Effector memory CD4-positive, alpha-beta T cell (primary cell): ENCODE measurements around the gene H3-3A.

Experiments
- DNase-seq, 3 donors: peaks; one replicate each; pipeline ENCODE4 v3.0.0-alpha.2; 2020
- H3K27ac ChIP-seq: 2 replicates; pipeline ENCODE4 v1.7.0; 2013; ENCODE audit warnings: mild to moderate bottlenecking, low read length, moderate library complexity; ENCODE audit not compliant: insufficient read depth, poor library complexity, severe bottlenecking
- H3K27me3 ChIP-seq: replicated peaks from 2 replicates; pipeline ENCODE4 v1.7.0; 2013; ENCODE audit warnings: mild to moderate bottlenecking, low read length; ENCODE audit not compliant: insufficient read depth, control insufficient read depth, poor library complexity, severe bottlenecking
- H3K36me3 ChIP-seq: 2 replicates; pipeline ENCODE4 v1.7.0; 2013; ENCODE audit warnings: mild to moderate bottlenecking, low read length, moderate library complexity; ENCODE audit not compliant: control insufficient read depth, insufficient read depth
- H3K4me1 ChIP-seq: 2 replicates; pipeline ENCODE4 v1.7.0; 2013; ENCODE audit warnings: low read length, mild to moderate bottlenecking; ENCODE audit not compliant: control insufficient read depth, insufficient read depth, poor library complexity, severe bottlenecking
- H3K4me3 ChIP-seq: 2 replicates; pipeline ENCODE4 v1.7.0; 2013; ENCODE audit warnings: low read length, low read depth, mild to moderate bottlenecking; ENCODE audit not compliant: insufficient read depth, poor library complexity, severe bottlenecking
- H3K9me3 ChIP-seq: 2 replicates; pipeline ENCODE4 v1.7.0; 2013; ENCODE audit warnings: mild to moderate bottlenecking, low read length, moderate library complexity; ENCODE audit not compliant: control insufficient read depth

H3-3A gene

GRCh38 chr1:226110249-226111097, 48.0 kb downstream of the H3-3A start:
- Histone ChIP-seq H3K9me3 (no peaks in the 10 kb centered on the region), H3K36me3 (no peaks in the 10 kb centered on the region), H3K27me3 (no peaks in the 10 kb centered on the region), H3K4me1 (peaks cover 6% of the 10 kb centered on the region), H3K27ac (peak overlapping the region; percentile 52), H3K4me3 (peak overlapping the region; percentile 60)
- DNase-seq: peak; percentile 25 to 34 (median 27)

- Histone ChIP-seq H3K27me3 (no peaks in the 10 kb centered on the region), H3K36me3 (no peaks in the 10 kb centered on the region), H3K9me3 (no peaks in the 10 kb centered on the region), H3K4me1 (peaks cover 6% of the 10 kb centered on the region), H3K27ac (no peak overlapping the region), H3K4me3 (peak overlapping the region; percentile 60)
- DNase-seq: no peak
Measured at GRCh38 chr1:226111098-226111882, 48.8 kb downstream of the H3-3A start.

DNA sequence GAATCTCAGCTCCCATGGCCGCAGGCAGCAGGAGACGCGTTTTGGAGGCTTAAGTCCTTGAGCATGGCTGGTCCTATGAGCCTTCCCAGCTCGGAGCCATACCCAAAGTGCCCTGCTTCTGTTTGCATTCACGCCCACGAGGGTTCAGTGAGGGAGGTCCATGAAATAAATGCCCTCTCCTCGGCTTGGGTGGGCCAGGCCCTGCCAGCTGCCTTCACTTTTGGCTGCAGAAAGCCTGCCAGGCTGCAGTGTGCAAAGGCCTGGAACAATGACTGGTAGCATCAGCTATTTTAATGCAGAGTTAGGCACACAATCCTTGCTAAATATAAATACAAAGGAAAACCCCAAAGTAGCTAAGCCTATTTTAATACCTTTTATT, 49.4 kb downstream of the H3-3A start:
- no peak overlapping the region for H3K27ac ChIP-seq
- no peak for DNase-seq
- H3K36me3 ChIP-seq: no peaks in the 10 kb centered on the region
- peaks cover 6% of the 10 kb centered on the region for H3K4me1 ChIP-seq
- H3K4me3 ChIP-seq: no peak overlapping the region
- H3K9me3 ChIP-seq: no peaks in the 10 kb centered on the region
- no peaks in the 10 kb centered on the region for H3K27me3 ChIP-seq

- Histone ChIP-seq H3K27ac (no peak overlapping the region), H3K27me3 (no peaks in the 10 kb centered on the region), H3K36me3 (no peaks in the 10 kb centered on the region), H3K4me3 (no peak overlapping the region), H3K4me1 (peaks cover 6% of the 10 kb centered on the region), H3K9me3 (no peaks in the 10 kb centered on the region)
- DNase-seq: no peak
Measured at GRCh38 chr1:226112626-226113025, 50.1 kb downstream of the H3-3A start.

- Histone ChIP-seq H3K4me1 (peaks cover 7% of the 10 kb centered on the region), H3K36me3 (no peaks in the 10 kb centered on the region), H3K4me3 (no peak overlapping the region), H3K9me3 (no peaks in the 10 kb centered on the region), H3K27me3 (no peaks in the 10 kb centered on the region), H3K27ac (no peak overlapping the region)
- no peak for DNase-seq
Measured at GRCh38 chr1:226116673-226117072, 54.2 kb downstream of the H3-3A start.

GRCh38 chr1:226117330-226117729, 54.8 kb downstream of the H3-3A start:
- Histone ChIP-seq H3K27me3 (no peaks in the 10 kb centered on the region), H3K27ac (no peak overlapping the region), H3K4me3 (no peak overlapping the region), H3K36me3 (no peaks in the 10 kb centered on the region), H3K4me1 (peaks cover 7% of the 10 kb centered on the region), H3K9me3 (no peaks in the 10 kb centered on the region)
- DNase-seq: no peak

DNA sequence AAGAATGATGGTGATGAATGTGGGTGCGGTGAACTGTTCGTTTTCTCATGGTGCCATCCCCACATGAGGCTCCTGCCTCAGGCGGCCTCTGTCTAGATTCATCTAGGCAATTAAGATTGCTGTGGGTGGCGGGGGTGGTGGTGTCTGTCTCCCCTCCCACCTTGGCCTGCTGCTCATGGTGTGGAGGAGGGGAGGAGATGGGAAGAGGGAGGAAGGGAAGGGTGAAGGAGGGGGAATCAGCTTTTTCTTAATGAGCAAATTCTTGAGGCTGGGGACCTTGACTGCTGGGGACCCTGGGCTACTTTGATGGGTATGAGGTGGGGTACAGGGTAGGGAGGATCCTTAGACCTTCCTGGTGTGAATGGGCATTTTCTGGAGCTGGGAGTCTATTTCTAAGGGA, 55.8 kb downstream of the H3-3A start:
- H3K4me1 ChIP-seq: peaks cover 7% of the 10 kb centered on the region
- no peaks in the 10 kb centered on the region for H3K9me3 ChIP-seq
- no peaks in the 10 kb centered on the region for H3K27me3 ChIP-seq
- DNase-seq: no peak
- no peaks in the 10 kb centered on the region for H3K36me3 ChIP-seq
- no peak overlapping the region for H3K27ac ChIP-seq
- no peak overlapping the region for H3K4me3 ChIP-seq

DNA sequence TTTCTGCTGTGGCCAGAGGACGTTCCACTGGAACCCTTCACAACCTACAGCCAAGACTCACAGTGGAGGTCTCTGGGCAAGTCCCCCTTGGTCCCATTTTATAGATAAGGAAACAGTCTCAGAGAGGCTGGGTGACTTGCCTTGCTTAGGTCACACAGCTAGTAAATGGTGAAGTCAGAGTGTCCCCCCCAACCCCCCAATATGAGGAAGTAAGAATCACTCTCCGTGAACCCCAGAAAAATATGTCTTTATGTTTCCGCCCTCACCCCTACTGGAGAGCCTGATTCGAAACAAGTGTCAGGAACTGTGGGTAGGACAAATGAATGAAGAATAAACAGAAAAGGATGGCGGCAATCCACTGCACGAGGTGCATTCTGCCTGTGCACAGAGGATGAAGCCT, 56.7 kb downstream of the H3-3A start:
- Histone ChIP-seq H3K36me3 (no peaks in the 10 kb centered on the region), H3K27me3 (no peaks in the 10 kb centered on the region), H3K9me3 (no peaks in the 10 kb centered on the region), H3K4me3 (no peak overlapping the region), H3K27ac (no peak overlapping the region), H3K4me1 (peaks cover 7% of the 10 kb centered on the region)
- DNase-seq: no peak

DNA sequence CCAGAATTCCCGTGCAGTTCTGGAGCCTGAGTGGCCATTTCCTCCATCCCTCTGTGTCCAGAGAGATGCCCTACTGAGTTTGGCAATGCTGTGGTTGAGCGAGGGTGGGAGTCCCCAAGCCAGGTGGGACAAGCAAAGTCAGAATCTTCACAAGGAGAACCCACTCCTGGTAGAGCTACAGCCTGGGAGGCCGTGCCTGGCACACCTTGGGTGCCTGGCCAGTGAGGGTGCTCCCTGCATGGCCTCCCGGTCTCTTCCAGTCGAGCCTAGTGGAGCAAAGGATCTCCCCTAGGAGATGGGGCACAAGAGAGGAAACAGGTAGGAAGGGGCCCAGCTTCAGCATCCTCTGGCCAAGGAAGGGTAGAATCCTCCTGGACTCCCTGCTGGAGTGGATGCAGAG, 57.9 kb downstream of the H3-3A start:
- Histone ChIP-seq H3K36me3 (no peaks in the 10 kb centered on the region), H3K27ac (no peak overlapping the region), H3K27me3 (no peaks in the 10 kb centered on the region), H3K4me3 (no peak overlapping the region), H3K4me1 (peaks cover 7% of the 10 kb centered on the region), H3K9me3 (no peaks in the 10 kb centered on the region)
- no peak for DNase-seq

DNA sequence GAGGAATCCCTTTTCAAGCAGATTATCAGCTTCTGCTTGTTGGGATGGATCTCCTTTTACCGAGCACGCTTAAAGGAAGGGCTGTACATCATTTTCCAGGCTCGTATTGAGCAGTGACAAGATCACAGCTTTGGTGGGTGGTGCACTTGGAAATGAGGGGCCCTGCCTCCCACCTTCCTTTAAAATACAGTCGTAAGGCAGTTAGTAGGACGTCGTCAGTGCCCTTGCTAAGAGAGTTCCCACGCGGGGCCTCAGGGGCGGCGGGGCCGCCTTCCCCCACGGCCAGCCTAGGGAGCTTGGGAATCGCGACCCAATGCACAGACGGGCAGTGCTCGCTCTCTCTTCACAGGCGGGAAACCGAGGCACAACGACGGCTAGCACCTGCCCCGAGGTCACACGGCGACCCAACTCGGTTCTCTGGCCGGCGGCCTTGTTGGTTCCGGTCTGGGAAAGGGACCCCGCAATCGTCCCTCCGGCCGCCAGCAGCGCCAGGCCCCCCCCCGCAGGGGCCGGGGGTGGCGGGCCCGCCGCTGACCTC, 58.6 kb downstream of the H3-3A start:
- Histone ChIP-seq H3K4me3 (peak overlapping the region; percentile 57), H3K27ac (peak overlapping the region; percentile 83)

More for the DNA sequence above, 58.6 kb downstream of the H3-3A start:
- H3K4me1 ChIP-seq: peaks cover 7% of the 10 kb centered on the region
- H3K27me3 ChIP-seq: no peaks in the 10 kb centered on the region
- no peaks in the 10 kb centered on the region for H3K36me3 ChIP-seq
- no peak for DNase-seq
- no peaks in the 10 kb centered on the region for H3K9me3 ChIP-seq
